ENCODE data around the gene TSPAN3. TPM values are rescaled to one million over a fixed set of nuclear protein-coding genes. Genes with fewer than 3 reads are reported as not detected.

Gene TSPAN3
- total and polyA plus RNA-seq, 11 donors: 58.1 to 247 (median 133) TPM

DNA sequence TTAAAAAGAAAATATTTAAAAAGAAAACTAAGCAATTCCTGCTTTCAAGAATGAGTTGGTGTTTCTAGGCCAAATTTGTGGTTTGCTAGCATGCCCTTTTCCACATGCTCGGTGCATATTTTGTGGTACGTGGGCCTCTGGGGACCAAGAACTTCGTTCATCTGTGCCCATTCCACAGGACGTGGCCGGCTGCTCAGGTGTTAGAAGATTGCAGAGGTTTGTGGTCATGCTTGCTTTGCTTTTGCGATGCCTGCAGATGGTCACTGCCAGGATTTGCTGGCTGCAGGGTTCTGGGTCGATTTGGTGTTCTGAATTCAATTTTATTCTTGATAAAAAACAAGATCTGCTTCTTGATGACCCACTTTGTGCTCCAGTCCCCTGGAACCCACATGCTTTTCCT is 68.5 kb downstream of the TSPAN3 start:
- H3K4me1 ChIP-seq: peaks cover 0 to 78% (median 0%) of the 10 kb centered on the region in 12 donors
- ATAC-seq: no peak
- H3K27me3 ChIP-seq: no peaks in the 10 kb centered on the region
- peak overlapping the region in 2 of 12 donors; percentile 24 to 89 for H3K27ac ChIP-seq
- H3K36me3 ChIP-seq: no peaks in the 10 kb centered on the region
- TF ChIP-seq, protein P1, sequence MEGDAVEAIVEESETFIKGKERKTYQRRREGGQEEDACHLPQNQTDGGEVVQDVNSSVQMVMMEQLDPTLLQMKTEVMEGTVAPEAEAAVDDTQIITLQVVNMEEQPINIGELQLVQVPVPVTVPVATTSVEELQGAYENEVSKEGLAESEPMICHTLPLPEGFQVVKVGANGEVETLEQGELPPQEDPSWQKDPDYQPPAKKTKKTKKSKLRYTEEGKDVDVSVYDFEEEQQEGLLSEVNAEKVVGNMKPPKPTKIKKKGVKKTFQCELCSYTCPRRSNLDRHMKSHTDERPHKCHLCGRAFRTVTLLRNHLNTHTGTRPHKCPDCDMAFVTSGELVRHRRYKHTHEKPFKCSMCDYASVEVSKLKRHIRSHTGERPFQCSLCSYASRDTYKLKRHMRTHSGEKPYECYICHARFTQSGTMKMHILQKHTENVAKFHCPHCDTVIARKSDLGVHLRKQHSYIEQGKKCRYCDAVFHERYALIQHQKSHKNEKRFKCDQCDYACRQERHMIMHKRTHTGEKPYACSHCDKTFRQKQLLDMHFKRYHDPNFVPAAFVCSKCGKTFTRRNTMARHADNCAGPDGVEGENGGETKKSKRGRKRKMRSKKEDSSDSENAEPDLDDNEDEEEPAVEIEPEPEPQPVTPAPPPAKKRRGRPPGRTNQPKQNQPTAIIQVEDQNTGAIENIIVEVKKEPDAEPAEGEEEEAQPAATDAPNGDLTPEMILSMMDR (IDR thresholded peaks at IDR 0.05): no peak
- no peak for TF ChIP-seq POLR2A (IDR thresholded peaks at IDR 0.05)
- H3K9me3 ChIP-seq: no peaks in the 10 kb centered on the region
- peak overlapping the region in 1 of 12 donors; percentile 13 for H3K4me3 ChIP-seq
- WGBS, 4 donors: 78 to 83% (median 82%) methylated on average over 7 of the region's 7 CpGs
- DNase-seq: peak in 1 of 5 donors; percentile 3
- intact Hi-C loops (cut with DNase I): no loop called here

DNA sequence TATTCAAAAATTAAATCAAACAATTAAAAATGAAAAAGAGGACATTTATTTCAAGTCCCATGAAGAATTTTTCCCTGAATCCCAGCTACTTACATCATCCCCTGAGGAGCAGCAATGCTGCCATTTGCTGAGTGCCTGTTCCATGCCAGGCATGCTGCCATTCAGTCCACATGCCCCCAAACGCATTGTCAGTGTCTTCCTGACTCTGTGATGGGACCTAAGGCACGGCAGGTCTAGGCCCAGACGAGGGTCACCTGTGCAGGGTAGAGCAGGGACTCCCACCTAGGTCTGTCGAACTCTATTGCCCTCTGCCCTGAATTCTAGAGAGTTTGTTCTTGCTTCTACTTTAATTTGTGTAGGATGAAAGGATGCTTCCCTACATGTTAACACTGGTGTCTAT is 68.9 kb downstream of the TSPAN3 start:
- Histone ChIP-seq H3K4me3 (no peak overlapping the region), H3K4me1 (peaks cover 0 to 83% (median under 1%) of the 10 kb centered on the region in 12 donors), H3K36me3 (no peaks in the 10 kb centered on the region), H3K27me3 (no peaks in the 10 kb centered on the region), H3K27ac (peak overlapping the region in 1 of 12 donors; percentile 89), H3K9me3 (no peaks in the 10 kb centered on the region)
- WGBS, 4 donors: 81 to 87% (median 84%) methylated on average over 4 of the region's 4 CpGs
- intact Hi-C loops (cut with DNase I): no loop called here
- no peak for ATAC-seq
- TF ChIP-seq POLR2A (IDR thresholded peaks at IDR 0.05): no peak
- TF ChIP-seq, protein P1 (IDR thresholded peaks at IDR 0.05): no peak
- DNase-seq: peak in 1 of 5 donors; percentile 21

DNA sequence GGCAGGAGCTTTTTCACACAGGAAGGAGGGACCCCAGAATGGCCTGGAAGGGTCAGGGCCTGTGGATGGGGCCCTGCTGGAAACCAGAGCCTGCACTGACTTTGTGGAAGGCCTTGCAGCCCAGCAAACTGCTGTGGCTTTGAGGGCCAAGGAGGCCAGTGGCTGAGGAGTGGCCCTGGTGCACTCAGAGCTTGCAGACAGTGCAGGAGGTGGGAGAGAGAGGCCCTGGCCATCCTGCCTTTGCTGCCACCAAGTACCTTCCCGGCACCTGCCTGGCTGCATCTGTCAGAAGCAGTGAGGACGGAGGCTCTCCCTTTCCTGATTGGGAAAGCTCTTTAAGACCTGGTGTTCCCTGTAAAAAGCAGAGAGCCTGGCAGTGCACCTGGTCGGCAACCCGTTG is 69.6 kb downstream of the TSPAN3 start:
- DNase-seq: no peak
- H3K4me1 ChIP-seq: peaks cover 0 to 89% (median 7%) of the 10 kb centered on the region in 12 donors

DNA sequence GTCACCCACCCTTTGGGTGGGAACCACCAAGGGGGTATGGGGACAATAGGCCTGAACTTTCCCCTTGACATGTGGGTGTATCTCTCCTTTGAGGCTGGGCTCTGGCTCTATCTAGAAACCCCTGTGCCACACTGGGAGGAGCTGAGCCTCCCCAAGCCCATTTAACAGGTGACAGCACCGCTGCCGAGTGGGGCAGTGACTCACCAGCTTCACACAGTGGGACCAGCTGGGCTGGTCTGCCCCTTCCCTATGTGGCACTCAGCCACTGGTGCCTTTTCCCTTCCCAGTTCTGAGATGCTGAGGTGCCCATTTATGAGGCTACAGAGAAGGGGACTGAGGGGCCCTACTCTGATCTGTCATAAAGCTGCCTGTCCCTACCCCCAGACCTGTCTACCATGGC is 70.9 kb downstream of the TSPAN3 start:
- no peak overlapping the region for H3K27ac ChIP-seq
- no peak for ATAC-seq
- WGBS, 4 donors: 80 to 92% (median 86%) methylated on average over 2 of the region's 2 CpGs
- TF ChIP-seq POLR2A (IDR thresholded peaks at IDR 0.05): no peak
- TF ChIP-seq, protein P1 (IDR thresholded peaks at IDR 0.05): no peak
- intact Hi-C loops (cut with DNase I): no loop called here
- H3K4me1 ChIP-seq: peaks cover 0 to 91% (median 14%) of the 10 kb centered on the region in 12 donors
- DNase-seq: peak in 1 of 5 donors; percentile 51
- H3K9me3 ChIP-seq: no peaks in the 10 kb centered on the region
- no peaks in the 10 kb centered on the region for H3K27me3 ChIP-seq
- no peaks in the 10 kb centered on the region for H3K36me3 ChIP-seq
- no peak overlapping the region for H3K4me3 ChIP-seq

More for the DNA sequence above, 69.6 kb downstream of the TSPAN3 start:
- TF ChIP-seq POLR2A (IDR thresholded peaks at IDR 0.05): no peak
- TF ChIP-seq, protein P1 (IDR thresholded peaks at IDR 0.05): no peak
- Histone ChIP-seq H3K36me3 (no peaks in the 10 kb centered on the region), H3K9me3 (no peaks in the 10 kb centered on the region), H3K4me3 (no peak overlapping the region), H3K27ac (peak overlapping the region in 1 of 12 donors; percentile 89), H3K27me3 (no peaks in the 10 kb centered on the region)
- intact Hi-C loops (cut with DNase I): no loop called here
- ATAC-seq: no peak
- WGBS, 4 donors: 77 to 87% (median 84%) methylated on average over 4 of the region's 4 CpGs
